Loucy (cell line): Measurements from ENCODE around the gene RNU5D-1.

Source experiments
- H2AFZ ChIP-seq: fragments of 200-600 bp; sonication (generic); 2 replicates; pipeline ENCODE4 v1.6.0; 2016; ENCODE audit warnings: antibody characterized with exemption, mild to moderate bottlenecking, low read length, moderate library complexity
- H3F3A ChIP-seq: fragments of 200-600 bp; 2 replicates; pipeline ENCODE4 v1.6.0; 2016; ENCODE audit warnings: antibody characterized with exemption, low read depth, mild to moderate bottlenecking
- H3K27me3 ChIP-seq: fragments of 200-600 bp; sonication (generic); 2 replicates; pipeline ENCODE4 v1.6.1; 2014; ENCODE audit warnings: low read length, mild to moderate bottlenecking; ENCODE audit not compliant: insufficient read depth, poor library complexity, severe bottlenecking
- H3K36me3 ChIP-seq: fragments of 200-600 bp; sonication (generic); 2 replicates; pipeline ENCODE4 v1.6.1; 2016; ENCODE audit warnings: low read length; ENCODE audit not compliant: insufficient read depth
- H3K4me1 ChIP-seq: fragments of 200-600 bp; sonication (generic); 2 replicates; pipeline ENCODE4 v1.5.1; 2014; ENCODE audit warnings: low read length, mild to moderate bottlenecking; ENCODE audit not compliant: insufficient read depth, poor library complexity, severe bottlenecking
- H3K4me2 ChIP-seq: fragments of 200-600 bp; sonication (generic); 2 replicates; pipeline ENCODE4 v1.6.0; 2014; ENCODE audit warnings: antibody characterized with exemption, low read length, low read depth, mild to moderate bottlenecking; ENCODE audit not compliant: poor library complexity, severe bottlenecking
- H3K4me3 ChIP-seq: fragments of 200-600 bp; sonication (generic); 2 replicates; pipeline ENCODE4 v1.5.1; 2014; ENCODE audit warnings: low read length, mild to moderate bottlenecking, mixed read lengths; ENCODE audit not compliant: poor library complexity, severe bottlenecking
- H3K79me2 ChIP-seq: fragments of 200-600 bp; sonication (generic); 2 replicates; pipeline ENCODE4 v1.6.1; 2014; ENCODE audit warnings: low read length; ENCODE audit not compliant: insufficient read depth
- H3K9ac ChIP-seq: fragments of 200-600 bp; sonication (generic); 2 replicates; pipeline ENCODE4 v1.6.0; 2014; ENCODE audit warnings: mild to moderate bottlenecking, low read depth, low read length, moderate library complexity; ENCODE audit not compliant: poor library complexity, severe bottlenecking
- H3K9me2 ChIP-seq: fragments of 200-600 bp; sonication (generic); replicated peaks from 2 replicates; pipeline ENCODE4 v1.6.1; 2016; ENCODE audit warnings: low read depth, low read length, mixed read lengths
- H3K9me3 ChIP-seq: fragments of 200-600 bp; sonication (generic); 2 replicates; pipeline ENCODE4 v1.6.1; 2014; ENCODE audit warnings: mild to moderate bottlenecking, antibody characterized with exemption, low read length, low read depth; ENCODE audit not compliant: insufficient read depth
- H4K20me1 ChIP-seq: fragments of 200-600 bp; sonication (generic); 2 replicates; pipeline ENCODE4 v1.6.0; 2014; ENCODE audit warnings: antibody characterized with exemption, low read length, mild to moderate bottlenecking; ENCODE audit not compliant: insufficient read depth, poor library complexity, severe bottlenecking
- CTCF ChIP-seq: fragments of 200-600 bp; sonication (generic); conservative IDR thresholded peaks from 2 replicates; pipeline ENCODE4 v1.5.1; 2014; ENCODE audit warnings: mild to moderate bottlenecking, antibody characterized with exemption, low read length
- EZH2phosphoT487 ChIP-seq: fragments of 200-600 bp; IDR thresholded peaks from 2 replicates; pipeline ENCODE4 v1.6.1; 2018; ENCODE audit warnings: antibody characterized with exemption, mild to moderate bottlenecking, moderate library complexity, borderline replicate concordance

RNU5D-1 gene

DNA sequence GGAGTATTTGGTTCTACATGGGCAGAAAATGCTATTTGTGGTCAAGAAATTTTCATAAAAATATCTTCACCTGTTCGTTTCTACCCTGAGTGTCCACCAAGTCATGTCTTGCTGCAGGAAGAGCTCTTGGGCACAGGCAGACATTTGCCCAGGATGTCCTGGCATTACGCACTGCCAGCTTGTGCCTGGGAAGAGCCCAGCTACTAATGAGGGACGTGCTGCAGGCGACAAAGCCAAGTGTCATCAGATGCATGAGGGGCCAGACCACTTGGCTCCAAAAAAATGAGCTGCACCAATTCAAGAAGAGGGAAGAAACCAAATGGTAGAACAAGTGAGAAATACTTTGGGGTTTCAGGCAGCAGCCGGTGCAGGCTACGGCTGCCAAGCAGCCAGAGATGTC, 12.9 kb downstream of the RNU5D-1 start:
- no peaks in the 10 kb centered on the region for H3K9me3 ChIP-seq
- TF ChIP-seq EZH2phosphoT487 (no peak), CTCF (no peak)
- H2AFZ ChIP-seq = 0 out of 2 replicates have a peak overlapping the region, but pooled peaks have one; percentile 33
- peaks cover 4% of the 10 kb centered on the region for H3K4me1 ChIP-seq
- no peaks in the 10 kb centered on the region for H3K79me2 ChIP-seq
- no peaks in the 10 kb centered on the region for H3F3A ChIP-seq
- H3K4me3 ChIP-seq = no peak overlapping the region
- H3K4me2 ChIP-seq = no peak overlapping the region
- H3K36me3 ChIP-seq = no peaks in the 10 kb centered on the region
- no peaks in the 10 kb centered on the region for H3K27me3 ChIP-seq
- no peaks in the 10 kb centered on the region for H3K9me2 ChIP-seq
- no peak overlapping the region for H3K9ac ChIP-seq
- H4K20me1 ChIP-seq = no peaks in the 10 kb centered on the region

GRCh38 chr1:44717653-44718052, 13.3 kb downstream of the RNU5D-1 start:
- Histone ChIP-seq H2AFZ (0 out of 2 replicates have a peak overlapping the region, but pooled peaks have one; percentile 33), H3K9me3 (no peaks in the 10 kb centered on the region), H3K9ac (no peak overlapping the region), H3K9me2 (no peaks in the 10 kb centered on the region), H3K36me3 (no peaks in the 10 kb centered on the region), H3K79me2 (no peaks in the 10 kb centered on the region), H3K4me1 (peaks cover 3% of the 10 kb centered on the region), H3K4me2 (no peak overlapping the region), H4K20me1 (no peaks in the 10 kb centered on the region), H3K27me3 (no peaks in the 10 kb centered on the region), H3K4me3 (no peak overlapping the region), H3F3A (no peaks in the 10 kb centered on the region)
- no peak for TF ChIP-seq CTCF
- no peak for TF ChIP-seq EZH2phosphoT487

DNA sequence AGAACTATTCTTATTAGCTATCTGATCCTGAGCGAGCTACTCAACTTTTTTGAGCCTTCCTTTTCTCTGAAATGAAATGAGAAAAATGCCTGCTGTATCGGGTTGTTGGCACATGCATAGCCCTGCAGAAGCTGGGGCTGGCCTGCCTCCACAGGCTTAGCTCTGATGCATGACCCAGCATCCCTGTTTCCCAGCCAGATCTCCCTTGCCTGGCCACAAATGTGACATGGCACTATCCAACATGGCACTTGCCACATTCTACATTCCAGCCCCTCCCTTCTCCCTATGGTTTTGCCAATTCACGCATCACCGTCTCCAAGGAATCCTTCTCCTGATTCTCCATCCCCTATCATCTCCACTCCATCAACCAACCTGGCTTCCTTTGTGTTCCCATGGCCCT, 13.8 kb downstream of the RNU5D-1 start:
- Histone ChIP-seq H3K4me1 (peaks cover 3% of the 10 kb centered on the region), H3K27me3 (no peaks in the 10 kb centered on the region), H4K20me1 (no peaks in the 10 kb centered on the region), H3K9me3 (no peaks in the 10 kb centered on the region), H3K9ac (no peak overlapping the region), H3K9me2 (no peaks in the 10 kb centered on the region), H3K4me2 (no peak overlapping the region), H3K4me3 (no peak overlapping the region), H2AFZ (no peak overlapping the region), H3K79me2 (no peaks in the 10 kb centered on the region), H3K36me3 (no peaks in the 10 kb centered on the region), H3F3A (no peaks in the 10 kb centered on the region)
- TF ChIP-seq CTCF (no peak), EZH2phosphoT487 (no peak)
